22Rv1 (cell line): ENCODE data around the gene CFAP46.

ENCODE experiments used
- CTCF ChIP-seq: fragments of 450-650 bp; IDR thresholded peaks from 2 replicates; pipeline ENCODE4 v1.5.1; 2017; ENCODE audit warnings: mild to moderate bottlenecking
- ZFX ChIP-seq: fragments of 450-650 bp; IDR thresholded peaks from 2 replicates; pipeline ENCODE4 v1.6.1; 2017; ENCODE audit warnings: antibody characterized with exemption, borderline replicate concordance

GRCh38 chr10:132981173-132981555 is 38.8 kb upstream of the CFAP46 start:
- no peak for TF ChIP-seq CTCF
- TF ChIP-seq ZFX, result no peak
